ENCODE results near the gene FHIT. TPM values are rescaled to one million over a fixed set of nuclear protein-coding genes. Genes with fewer than 3 reads are reported as not detected.

FHIT gene
- total RNA-seq, 1 donor from 2014 or later, result 29.9 TPM

GRCh38 chr3:60514866-60515265 lies 736.4 kb downstream of the FHIT start:
- intact Hi-C loops (cut with micrococcal nuclease), result no loop called here
- H3K4me1 Mint-ChIP-seq (ENCODE audit: low read depth), result no peaks in the 10 kb centered on the region
- H3K4me3 Mint-ChIP-seq (ENCODE audit: low read depth), result no peak overlapping the region
- no peaks in the 10 kb centered on the region for H3K27me3 Mint-ChIP-seq (ENCODE audit: low read depth)
- no peak overlapping the region for H3K27ac Mint-ChIP-seq
- no peaks in the 10 kb centered on the region for H3K9me3 Mint-ChIP-seq
- DNase-seq (ENCODE audit: low spot score), result no peak
- H3K36me3 Mint-ChIP-seq (ENCODE audit: low read depth), result no peaks in the 10 kb centered on the region

- DNase-seq (ENCODE audit: low spot score), result no peak
- Mint-ChIP-seq H3K4me1 (ENCODE audit: low read depth) (no peaks in the 10 kb centered on the region), H3K9me3 (no peaks in the 10 kb centered on the region), H3K36me3 (ENCODE audit: low read depth) (no peaks in the 10 kb centered on the region), H3K4me3 (ENCODE audit: low read depth) (no peak overlapping the region), H3K27ac (no peak overlapping the region), H3K27me3 (ENCODE audit: low read depth) (no peaks in the 10 kb centered on the region)
- intact Hi-C loops (cut with micrococcal nuclease), result no loop called here
Measured at GRCh38 chr3:60514085-60514649, 737.1 kb downstream of the FHIT start.

GRCh38 chr3:60513241-60513640 lies 738.0 kb downstream of the FHIT start:
- intact Hi-C loops (cut with micrococcal nuclease), result no loop called here
- DNase-seq (ENCODE audit: low spot score), result no peak
- Mint-ChIP-seq H3K27ac (no peak overlapping the region), H3K4me1 (ENCODE audit: low read depth) (no peaks in the 10 kb centered on the region), H3K9me3 (no peaks in the 10 kb centered on the region), H3K27me3 (ENCODE audit: low read depth) (no peaks in the 10 kb centered on the region), H3K4me3 (ENCODE audit: low read depth) (no peak overlapping the region), H3K36me3 (ENCODE audit: low read depth) (no peaks in the 10 kb centered on the region)

DNA sequence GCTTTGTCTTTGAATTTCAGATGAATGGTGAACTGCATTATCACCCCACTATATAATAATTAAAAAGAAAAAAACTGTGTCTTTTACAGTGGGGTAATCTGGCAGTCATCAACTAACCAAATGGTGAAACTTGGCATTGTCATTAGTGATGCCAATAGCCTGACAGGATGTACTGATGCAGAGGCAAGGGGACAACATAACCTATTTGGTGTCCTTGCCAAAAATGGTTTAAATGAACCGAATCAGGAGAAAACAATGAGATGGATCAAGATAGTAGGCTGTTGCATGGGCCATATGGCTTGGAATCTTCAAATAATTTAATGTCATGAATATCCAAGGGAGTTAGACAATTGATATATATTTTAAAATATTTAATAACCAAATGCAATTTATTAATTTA lies 738.7 kb downstream of the FHIT start:
- Mint-ChIP-seq H3K36me3 (ENCODE audit: low read depth) (no peaks in the 10 kb centered on the region), H3K9me3 (peaks cover 5% of the 10 kb centered on the region), H3K27ac (no peak overlapping the region), H3K4me1 (ENCODE audit: low read depth) (no peaks in the 10 kb centered on the region), H3K27me3 (ENCODE audit: low read depth) (no peaks in the 10 kb centered on the region), H3K4me3 (ENCODE audit: low read depth) (no peak overlapping the region)
- intact Hi-C loops (cut with micrococcal nuclease), result no loop called here
- DNase-seq (ENCODE audit: low spot score), result no peak

DNA sequence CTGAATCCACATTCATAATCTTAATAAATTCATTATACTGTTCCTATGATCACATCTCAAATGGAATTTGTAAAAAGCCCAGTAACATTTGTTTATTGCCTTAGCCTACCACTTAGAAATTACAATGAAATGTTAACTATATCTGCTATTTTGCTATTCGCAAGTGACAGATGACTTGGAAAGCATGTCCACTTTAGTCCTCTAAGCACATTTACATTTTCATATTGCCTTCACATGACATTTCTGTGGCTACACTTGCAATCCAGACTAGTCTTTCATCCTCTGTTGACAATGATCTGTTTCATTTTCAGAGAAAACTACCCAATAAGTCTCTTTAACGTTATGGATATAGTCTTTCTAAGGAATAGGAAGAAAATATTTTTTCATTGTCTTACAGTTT lies 741.8 kb downstream of the FHIT start:
- DNase-seq (ENCODE audit: low spot score), result no peak
- H3K27me3 Mint-ChIP-seq (ENCODE audit: low read depth), result no peaks in the 10 kb centered on the region
- intact Hi-C loops (cut with micrococcal nuclease), result no loop called here
- no peaks in the 10 kb centered on the region for H3K4me1 Mint-ChIP-seq (ENCODE audit: low read depth)
- H3K4me3 Mint-ChIP-seq (ENCODE audit: low read depth), result no peak overlapping the region
- H3K9me3 Mint-ChIP-seq, result peaks cover 6% of the 10 kb centered on the region
- no peak overlapping the region for H3K27ac Mint-ChIP-seq
- no peaks in the 10 kb centered on the region for H3K36me3 Mint-ChIP-seq (ENCODE audit: low read depth)

- no peaks in the 10 kb centered on the region for H3K27me3 Mint-ChIP-seq (ENCODE audit: low read depth)
- no peak for DNase-seq (ENCODE audit: low spot score)
- no peak overlapping the region for H3K4me3 Mint-ChIP-seq (ENCODE audit: low read depth)
- intact Hi-C loops (cut with micrococcal nuclease), result no loop called here
- no peaks in the 10 kb centered on the region for H3K4me1 Mint-ChIP-seq (ENCODE audit: low read depth)
- no peak overlapping the region for H3K27ac Mint-ChIP-seq
- H3K36me3 Mint-ChIP-seq (ENCODE audit: low read depth), result no peaks in the 10 kb centered on the region
- peaks cover 6% of the 10 kb centered on the region for H3K9me3 Mint-ChIP-seq
Measured at GRCh38 chr3:60504827-60505457, 746.3 kb downstream of the FHIT start.

DNA sequence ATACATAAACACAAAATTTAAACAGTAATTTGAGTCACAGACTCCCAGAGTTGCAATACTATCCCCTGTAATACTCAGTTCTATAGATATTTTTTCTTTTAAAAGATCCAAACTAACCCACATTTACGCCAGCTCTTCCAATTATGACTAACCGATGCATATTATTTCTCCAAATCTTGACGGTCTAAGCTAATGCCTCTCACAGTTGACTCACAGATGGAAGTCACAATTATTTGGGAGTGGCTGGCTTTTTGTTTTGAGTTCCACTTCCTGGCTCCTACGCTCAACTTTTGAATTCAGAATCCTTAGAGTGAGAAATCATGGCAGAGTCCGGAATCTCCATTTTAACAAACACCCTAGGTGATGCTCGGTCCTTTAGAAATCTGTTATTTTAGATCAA lies 749.9 kb downstream of the FHIT start:
- H3K27me3 Mint-ChIP-seq (ENCODE audit: low read depth), result no peaks in the 10 kb centered on the region
- DNase-seq (ENCODE audit: low spot score), result no peak
- H3K4me1 Mint-ChIP-seq (ENCODE audit: low read depth), result no peaks in the 10 kb centered on the region
- no peak overlapping the region for H3K4me3 Mint-ChIP-seq (ENCODE audit: low read depth)
- H3K36me3 Mint-ChIP-seq (ENCODE audit: low read depth), result no peaks in the 10 kb centered on the region
- no peaks in the 10 kb centered on the region for H3K9me3 Mint-ChIP-seq
- intact Hi-C loops (cut with micrococcal nuclease), result no loop called here
- no peak overlapping the region for H3K27ac Mint-ChIP-seq

GRCh38 chr3:60497902-60498301 lies 753.4 kb downstream of the FHIT start:
- H3K4me3 Mint-ChIP-seq (ENCODE audit: low read depth), result no peak overlapping the region
- H3K27me3 Mint-ChIP-seq (ENCODE audit: low read depth), result peaks cover 2% of the 10 kb centered on the region
- no peaks in the 10 kb centered on the region for H3K4me1 Mint-ChIP-seq (ENCODE audit: low read depth)
- no peaks in the 10 kb centered on the region for H3K9me3 Mint-ChIP-seq
- DNase-seq (ENCODE audit: low spot score), result no peak
- intact Hi-C loops (cut with micrococcal nuclease), result no loop called here
- no peak overlapping the region for H3K27ac Mint-ChIP-seq
- H3K36me3 Mint-ChIP-seq (ENCODE audit: low read depth), result no peaks in the 10 kb centered on the region

DNA sequence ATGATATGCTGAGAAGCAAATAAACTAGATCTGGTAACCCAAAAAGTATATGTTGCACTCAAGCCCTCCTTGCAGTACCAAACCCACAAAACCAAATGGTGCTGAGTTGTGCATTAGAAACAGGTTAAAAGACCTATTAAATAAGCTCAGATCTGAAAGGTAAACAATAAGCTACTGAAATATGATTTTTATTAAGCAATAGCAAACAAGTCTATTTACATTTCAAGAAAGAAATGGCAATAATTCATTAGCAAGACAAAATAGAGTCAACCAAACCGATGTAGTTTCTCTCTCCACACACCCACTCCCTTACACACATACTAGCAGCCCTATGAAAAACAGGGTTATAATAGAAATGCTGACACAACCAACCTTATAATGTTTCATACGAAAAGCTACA lies 760.3 kb downstream of the FHIT start:
- no peaks in the 10 kb centered on the region for H3K36me3 Mint-ChIP-seq (ENCODE audit: low read depth)
- no peak for DNase-seq (ENCODE audit: low spot score)
- peaks cover 3% of the 10 kb centered on the region for H3K4me1 Mint-ChIP-seq (ENCODE audit: low read depth)
- H3K27ac Mint-ChIP-seq, result no peak overlapping the region
- peaks cover 2% of the 10 kb centered on the region for H3K27me3 Mint-ChIP-seq (ENCODE audit: low read depth)
- no peaks in the 10 kb centered on the region for H3K9me3 Mint-ChIP-seq
- no peak overlapping the region for H3K4me3 Mint-ChIP-seq (ENCODE audit: low read depth)
- intact Hi-C loops (cut with micrococcal nuclease), result no loop called here

DNA sequence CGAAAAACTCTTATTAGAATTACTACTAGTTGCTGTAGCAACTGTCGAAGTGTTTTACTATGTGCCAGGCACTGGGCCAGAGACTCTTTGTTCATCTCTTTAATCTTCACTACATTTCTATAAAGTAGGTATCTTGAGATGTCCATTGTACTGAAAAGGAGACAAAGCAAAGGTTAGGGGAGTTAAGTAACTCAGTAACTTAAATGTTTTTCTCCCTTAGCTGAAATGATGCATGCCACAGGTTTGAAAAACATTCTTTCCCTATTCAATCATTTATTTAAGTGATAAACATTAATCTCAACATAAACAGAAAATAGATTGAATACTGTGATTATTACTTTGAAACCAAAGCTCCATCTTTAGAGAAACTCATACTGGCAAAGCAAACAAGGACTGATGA lies 776.2 kb downstream of the FHIT start:
- Mint-ChIP-seq H3K27me3 (ENCODE audit: low read depth) (no peaks in the 10 kb centered on the region), H3K9me3 (peaks cover 7% of the 10 kb centered on the region), H3K4me3 (ENCODE audit: low read depth) (no peak overlapping the region), H3K27ac (no peak overlapping the region), H3K36me3 (ENCODE audit: low read depth) (no peaks in the 10 kb centered on the region), H3K4me1 (ENCODE audit: low read depth) (no peaks in the 10 kb centered on the region)
- intact Hi-C loops (cut with micrococcal nuclease), result no loop called here
- no peak for DNase-seq (ENCODE audit: low spot score)

- Mint-ChIP-seq H3K9me3 (peaks cover 25% of the 10 kb centered on the region), H3K4me1 (ENCODE audit: low read depth) (no peaks in the 10 kb centered on the region), H3K27ac (no peak overlapping the region), H3K36me3 (ENCODE audit: low read depth) (no peaks in the 10 kb centered on the region), H3K4me3 (ENCODE audit: low read depth) (no peak overlapping the region), H3K27me3 (ENCODE audit: low read depth) (peaks cover 10% of the 10 kb centered on the region)
- no peak for DNase-seq (ENCODE audit: low spot score)
- intact Hi-C loops (cut with micrococcal nuclease), result no loop called here
Measured at GRCh38 chr3:60469481-60469880, 781.8 kb downstream of the FHIT start.

GRCh38 chr3:60463685-60464084 lies 787.6 kb downstream of the FHIT start:
- intact Hi-C loops (cut with micrococcal nuclease), result no loop called here
- no peak for DNase-seq (ENCODE audit: low spot score)
- Mint-ChIP-seq H3K4me1 (ENCODE audit: low read depth) (no peaks in the 10 kb centered on the region), H3K4me3 (ENCODE audit: low read depth) (no peak overlapping the region), H3K36me3 (ENCODE audit: low read depth) (no peaks in the 10 kb centered on the region), H3K27me3 (ENCODE audit: low read depth) (peaks cover 12% of the 10 kb centered on the region), H3K27ac (no peak overlapping the region), H3K9me3 (peaks cover 26% of the 10 kb centered on the region)

GRCh38 chr3:60461267-60461666 lies 790.0 kb downstream of the FHIT start:
- H3K9me3 Mint-ChIP-seq, result peaks cover 11% of the 10 kb centered on the region
- peaks cover 2% of the 10 kb centered on the region for H3K4me1 Mint-ChIP-seq (ENCODE audit: low read depth)
- H3K27me3 Mint-ChIP-seq (ENCODE audit: low read depth), result peaks cover 6% of the 10 kb centered on the region
- no peak overlapping the region for H3K27ac Mint-ChIP-seq
- DNase-seq (ENCODE audit: low spot score), result no peak
- H3K4me3 Mint-ChIP-seq (ENCODE audit: low read depth), result no peak overlapping the region
- intact Hi-C loops (cut with micrococcal nuclease), result no loop called here
- peaks cover 2% of the 10 kb centered on the region for H3K36me3 Mint-ChIP-seq (ENCODE audit: low read depth)

- Mint-ChIP-seq H3K27me3 (ENCODE audit: low read depth) (no peaks in the 10 kb centered on the region), H3K4me1 (ENCODE audit: low read depth) (peaks cover 8% of the 10 kb centered on the region), H3K9me3 (no peaks in the 10 kb centered on the region), H3K27ac (no peak overlapping the region), H3K4me3 (ENCODE audit: low read depth) (no peak overlapping the region), H3K36me3 (ENCODE audit: low read depth) (peaks cover 2% of the 10 kb centered on the region)
- intact Hi-C loops (cut with micrococcal nuclease), result no loop called here
- no peak for DNase-seq (ENCODE audit: low spot score)
Measured at GRCh38 chr3:60456180-60456579, 795.1 kb downstream of the FHIT start.
